HepG2 (cell line): ENCODE results near the gene UNC5C. TPM values are rescaled to one million over a fixed set of nuclear protein-coding genes. Genes with fewer than 3 reads are reported as not detected.

Source experiments
- ATAC-seq: fragments of 200-7000 bp; cut with Tn5 transposase; 3 replicates; pipeline ENCODE4 v1.9.1; 2020; ENCODE audit warnings: mild to moderate bottlenecking, moderate library complexity
- BruUV-seq: library from RNA; stranded (reverse); fragments of 400-500 nt; replicated peaks from 2 replicates; lab custom pipeline; 2021; lab: Mats Ljungman, UMichigan
- CTCF ChIA-PET: fragments of 300-600 bp; formaldehyde crosslinking; extraction: SDS; loops from one replicate; lab custom pipeline; 2021; ENCODE audit warnings: low total read pairs, inconsistent platforms, low intra/inter-chr PET ratio; lab: Yijun Ruan, JAX
- POLR2A ChIA-PET: fragments of 350-600 bp; sonication (Branson Sonifier 250); formaldehyde crosslinking; loops from one replicate; lab custom pipeline; 2020; ENCODE audit warnings: antibody characterized with exemption, inconsistent platforms; lab: Yijun Ruan, JAX
- DNase-seq: peaks from one replicate; pipeline ENCODE4 v3.0.0-alpha.2; 2015; ENCODE audit warnings: low spot score
- FAIRE-seq: peaks from 3 replicates; lab custom pipeline; 2011; peaks lifted over from hg19 to GRCh38; lab: Jason Lieb, UNC
- H2AFZ ChIP-seq: one replicate; pipeline ENCODE4 v1.6.1; 2011; ENCODE audit warnings: low read length, inconsistent platforms
- H3K27ac ChIP-seq: fragments of 300-600 bp; 3 replicates; pipeline ENCODE4 v1.8.0; 2011; ENCODE audit warnings: mixed run types, mild to moderate bottlenecking, mixed read lengths, low read length, inconsistent platforms; ENCODE audit not compliant: insufficient read depth; ENCODE audit errors: extremely low read length
- H3K27me3 ChIP-seq, 2 experiments: fragments of 200-600 bp in 1 of 2; 2 replicates in 1 of 2; 3 replicates in 1 of 2; pipeline versions ENCODE4 v1.6.0 to v1.8.0; 2011; ENCODE audit warnings: low read length in 2 of 2, mild to moderate bottlenecking in 2 of 2, moderate library complexity in 2 of 2, inconsistent platforms in 1 of 2; ENCODE audit not compliant: insufficient read depth in 2 of 2, control insufficient read depth in 1 of 2
- H3K36me3 ChIP-seq, 2 experiments: fragments of 200-600 bp in 1 of 2; replicated peaks in 1 of 2; 2 replicates in 1 of 2; 3 replicates in 1 of 2; pipeline versions ENCODE4 v1.5.1 to v1.8.0; 2011; ENCODE audit warnings: low read length in 2 of 2, inconsistent platforms in 1 of 2; ENCODE audit not compliant: insufficient read depth in 2 of 2, control insufficient read depth in 1 of 2
- H3K4me1 ChIP-seq: 2 replicates; pipeline ENCODE4 v1.5.1; 2012; ENCODE audit warnings: low read length, inconsistent platforms; ENCODE audit not compliant: insufficient read depth
- H3K4me2 ChIP-seq: 2 replicates; pipeline ENCODE4 v1.6.0; 2011; ENCODE audit warnings: low read depth, low read length, inconsistent platforms
- H3K4me3 ChIP-seq, 3 experiments: fragments of 200-600 bp in 1 of 3; sonication (generic), shearing (Covaris generic) in 1 of 3; replicated peaks in 1 of 3; 2 replicates each; pipeline ENCODE4 v1.5.1; 2011 to 2016; ENCODE audit warnings: low read length in 3 of 3, inconsistent platforms in 2 of 3, low read depth in 2 of 3, mild to moderate bottlenecking in 2 of 3, control low read depth in 1 of 3, mixed read lengths in 1 of 3; ENCODE audit not compliant: insufficient read depth in 1 of 3
- H3K79me2 ChIP-seq: one replicate; pipeline ENCODE4 v1.6.1; 2011; ENCODE audit warnings: low read length, inconsistent platforms; ENCODE audit not compliant: insufficient read depth
- H3K9ac ChIP-seq: 2 replicates; pipeline ENCODE4 v1.6.0; 2011; ENCODE audit warnings: mild to moderate bottlenecking, low read depth, low read length, inconsistent platforms; ENCODE audit not compliant: insufficient read depth
- H3K9me3 ChIP-seq: 2 replicates; pipeline ENCODE4 v1.5.1; 2012; ENCODE audit warnings: mild to moderate bottlenecking, low read length
- H4K20me1 ChIP-seq: 2 replicates; pipeline ENCODE4 v1.6.0; 2011; ENCODE audit warnings: inconsistent platforms, mild to moderate bottlenecking, low read length, moderate library complexity; ENCODE audit not compliant: insufficient read depth
- IRF2 ChIP-seq: IDR thresholded peaks from 2 replicates; pipeline ENCODE4 v1.6.1; 2018; ENCODE audit warnings: missing genetic modification reagents, missing compliant biosample characterization
- PITX1 ChIP-seq: sonication (generic); formaldehyde crosslinking; IDR thresholded peaks from 2 replicates; pipeline ENCODE4 v1.5.1; 2020; ENCODE audit warnings: mild to moderate bottlenecking, missing genetic modification reagents
- RNF2 ChIP-seq: fragments of 450-650 bp; conservative IDR thresholded peaks from 2 replicates; pipeline ENCODE4 v1.6.1; 2016; ENCODE audit warnings: low read depth
- TSC22D2 ChIP-seq: sonication (generic); formaldehyde crosslinking; IDR thresholded peaks from 2 replicates; pipeline ENCODE4 v1.5.1; 2020; ENCODE audit warnings: missing genetic modification reagents, mild to moderate bottlenecking, borderline replicate concordance
- ZFP37 ChIP-seq: sonication (generic); formaldehyde crosslinking; IDR thresholded peaks from 2 replicates; pipeline ENCODE4 v1.4.0; 2020; ENCODE audit warnings: missing genetic modification reagents, borderline replicate concordance
- ZNF251 ChIP-seq: sonication (generic); formaldehyde crosslinking; IDR thresholded peaks from 2 replicates; pipeline ENCODE4 v1.9.0; 2021; ENCODE audit warnings: mild to moderate bottlenecking, missing genetic modification reagents
- ZNF34 ChIP-seq: sonication (generic); formaldehyde crosslinking; IDR thresholded peaks from 2 replicates; pipeline ENCODE4 v1.4.0; 2020; ENCODE audit warnings: mild to moderate bottlenecking, missing genetic modification reagents, borderline replicate concordance
- ZNF484 ChIP-seq: sonication (generic); formaldehyde crosslinking; IDR thresholded peaks from 2 replicates; pipeline ENCODE4 v1.5.1; 2020; ENCODE audit warnings: mild to moderate bottlenecking, low read depth, missing genetic modification reagents, borderline replicate concordance
- WGBS: methylation state at CpG from one replicate; pipeline ENCODE4 v1.1.6; 2017; ENCODE audit warnings: low lambda C conversion rate; 5-methylcytosine and 5-hydroxymethylcytosine counted together
- in situ Hi-C: cut with HindIII; loops from 2 replicates; pipeline ENCODE4 v1.10.0; 2017; ENCODE audit warnings: low pct_unique_long_range_greater_than_20kb; ENCODE audit not compliant: extremely low pct_ligation_motif_present
- intact Hi-C: fragments of 100-400 bp; cut with micrococcal nuclease; formaldehyde crosslinking; loops from one replicate; pipeline ENCODE4 v1.10.0; 2022; ENCODE audit not compliant: unreplicated experiment
- polyA plus RNA-seq, 8 experiments: library from polyadenylated mRNA; depleted of rRNA in 3 of 8; stranded (reverse) in 7 of 8; unstranded in 1 of 8; fragments of >200 nt; fragmentation: Illumina TruSeq in 4 of 8; extraction: Trizol in 4 of 8; gene quantifications; 2 replicates each; pipeline versions ENCODE4 v1.2.1 to v1.2.3, GENCODE V29; 2011 to 2016; ENCODE audit warnings: low read depth in 4 of 8, missing spikeins in 1 of 8, mixed read lengths in 1 of 8; ENCODE audit not compliant: insufficient read depth in 1 of 8
- total RNA-seq, 5 experiments: library from RNA; depleted of rRNA; stranded (reverse); fragments of >200 nt; fragmentation: Illumina TruSeq; extraction: Trizol; gene quantifications; 2 replicates each; pipeline ENCODE4 v1.2.3, GENCODE V29; 2016; ENCODE audit warnings: low read depth in 1 of 5
- TF ChIP-seq, protein P1 (sequence below): sonication (generic); formaldehyde crosslinking; IDR thresholded peaks from 2 replicates; pipeline ENCODE4 v1.4.0; 2020; ENCODE audit warnings: missing genetic modification reagents, borderline replicate concordance
- TF ChIP-seq, protein P2 (sequence below): sonication (generic); formaldehyde crosslinking; IDR thresholded peaks from 2 replicates; pipeline ENCODE4 v1.4.0; 2020; ENCODE audit warnings: missing genetic modification reagents
- TF ChIP-seq, protein P3 (sequence below): sonication (generic); formaldehyde crosslinking; IDR thresholded peaks from 2 replicates; pipeline ENCODE4 v1.5.0; 2020; ENCODE audit warnings: mild to moderate bottlenecking, missing genetic modification reagents, borderline replicate concordance
- TF ChIP-seq, protein P4 (sequence below): conservative IDR thresholded peaks from 2 replicates; pipeline ENCODE4 v1.6.1; 2018; ENCODE audit warnings: missing genetic modification reagents

UNC5C gene
- total and polyA plus RNA-seq, 2 of the 13 experiments (the other 11 are each of a cell fraction or from before 2014, with no cell fraction given): not detected

DNA sequence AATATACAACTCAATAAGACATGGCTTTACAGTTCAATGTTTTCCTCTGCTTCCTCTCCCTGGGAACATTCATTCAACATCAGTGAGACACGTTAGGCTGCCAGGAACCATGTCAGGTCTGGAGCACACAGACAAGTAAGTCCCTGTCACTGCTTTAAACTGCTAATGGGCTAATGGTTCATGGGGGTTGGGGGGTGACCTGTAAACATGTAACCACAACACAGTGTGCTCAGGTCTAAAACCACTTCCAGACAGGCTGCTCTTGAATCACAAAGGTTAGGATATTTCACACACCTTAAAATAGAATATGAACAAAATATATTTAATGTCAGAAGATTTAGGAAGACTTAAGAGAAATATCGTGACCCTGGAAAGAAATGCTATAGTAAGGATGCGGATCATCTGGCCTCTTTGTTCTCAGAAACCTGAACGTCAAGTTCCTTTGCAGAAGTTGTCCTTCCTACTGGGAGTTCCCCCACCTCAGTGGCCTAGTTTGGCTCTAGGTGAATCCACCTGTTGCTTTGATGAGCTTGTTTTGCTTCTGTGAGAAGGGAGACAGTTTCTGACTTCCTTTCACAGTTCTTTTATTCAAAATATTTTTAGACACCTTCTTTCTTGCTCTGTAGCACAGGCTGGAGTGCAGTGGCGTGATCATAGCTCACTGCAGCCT, 359.9 kb downstream of the UNC5C start:
- BruUV-seq: no TSS peak
- TF ChIP-seq, protein P1, sequence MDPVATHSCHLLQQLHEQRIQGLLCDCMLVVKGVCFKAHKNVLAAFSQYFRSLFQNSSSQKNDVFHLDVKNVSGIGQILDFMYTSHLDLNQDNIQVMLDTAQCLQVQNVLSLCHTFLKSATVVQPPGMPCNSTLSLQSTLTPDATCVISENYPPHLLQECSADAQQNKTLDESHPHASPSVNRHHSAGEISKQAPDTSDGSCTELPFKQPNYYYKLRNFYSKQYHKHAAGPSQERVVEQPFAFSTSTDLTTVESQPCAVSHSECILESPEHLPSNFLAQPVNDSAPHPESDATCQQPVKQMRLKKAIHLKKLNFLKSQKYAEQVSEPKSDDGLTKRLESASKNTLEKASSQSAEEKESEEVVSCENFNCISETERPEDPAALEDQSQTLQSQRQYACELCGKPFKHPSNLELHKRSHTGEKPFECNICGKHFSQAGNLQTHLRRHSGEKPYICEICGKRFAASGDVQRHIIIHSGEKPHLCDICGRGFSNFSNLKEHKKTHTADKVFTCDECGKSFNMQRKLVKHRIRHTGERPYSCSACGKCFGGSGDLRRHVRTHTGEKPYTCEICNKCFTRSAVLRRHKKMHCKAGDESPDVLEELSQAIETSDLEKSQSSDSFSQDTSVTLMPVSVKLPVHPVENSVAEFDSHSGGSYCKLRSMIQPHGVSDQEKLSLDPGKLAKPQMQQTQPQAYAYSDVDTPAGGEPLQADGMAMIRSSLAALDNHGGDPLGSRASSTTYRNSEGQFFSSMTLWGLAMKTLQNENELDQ: no peak
- TF ChIP-seq ZFP37 (CRISPR knock-in tag) (no peak), ZNF484 (CRISPR knock-in tag) (no peak), ZNF34 (CRISPR knock-in tag) (no peak), TSC22D2 (CRISPR knock-in tag) (no peak), IRF2 (no peak), RNF2 (no peak), PITX1 (CRISPR knock-in tag) (no peak), ZNF251 (CRISPR knock-in tag) (no peak)
- TF ChIP-seq, protein P2, sequence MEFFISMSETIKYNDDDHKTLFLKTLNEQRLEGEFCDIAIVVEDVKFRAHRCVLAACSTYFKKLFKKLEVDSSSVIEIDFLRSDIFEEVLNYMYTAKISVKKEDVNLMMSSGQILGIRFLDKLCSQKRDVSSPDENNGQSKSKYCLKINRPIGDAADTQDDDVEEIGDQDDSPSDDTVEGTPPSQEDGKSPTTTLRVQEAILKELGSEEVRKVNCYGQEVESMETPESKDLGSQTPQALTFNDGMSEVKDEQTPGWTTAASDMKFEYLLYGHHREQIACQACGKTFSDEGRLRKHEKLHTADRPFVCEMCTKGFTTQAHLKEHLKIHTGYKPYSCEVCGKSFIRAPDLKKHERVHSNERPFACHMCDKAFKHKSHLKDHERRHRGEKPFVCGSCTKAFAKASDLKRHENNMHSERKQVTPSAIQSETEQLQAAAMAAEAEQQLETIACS (CRISPR knock-in tag): no peak
- TF ChIP-seq, protein P3, sequence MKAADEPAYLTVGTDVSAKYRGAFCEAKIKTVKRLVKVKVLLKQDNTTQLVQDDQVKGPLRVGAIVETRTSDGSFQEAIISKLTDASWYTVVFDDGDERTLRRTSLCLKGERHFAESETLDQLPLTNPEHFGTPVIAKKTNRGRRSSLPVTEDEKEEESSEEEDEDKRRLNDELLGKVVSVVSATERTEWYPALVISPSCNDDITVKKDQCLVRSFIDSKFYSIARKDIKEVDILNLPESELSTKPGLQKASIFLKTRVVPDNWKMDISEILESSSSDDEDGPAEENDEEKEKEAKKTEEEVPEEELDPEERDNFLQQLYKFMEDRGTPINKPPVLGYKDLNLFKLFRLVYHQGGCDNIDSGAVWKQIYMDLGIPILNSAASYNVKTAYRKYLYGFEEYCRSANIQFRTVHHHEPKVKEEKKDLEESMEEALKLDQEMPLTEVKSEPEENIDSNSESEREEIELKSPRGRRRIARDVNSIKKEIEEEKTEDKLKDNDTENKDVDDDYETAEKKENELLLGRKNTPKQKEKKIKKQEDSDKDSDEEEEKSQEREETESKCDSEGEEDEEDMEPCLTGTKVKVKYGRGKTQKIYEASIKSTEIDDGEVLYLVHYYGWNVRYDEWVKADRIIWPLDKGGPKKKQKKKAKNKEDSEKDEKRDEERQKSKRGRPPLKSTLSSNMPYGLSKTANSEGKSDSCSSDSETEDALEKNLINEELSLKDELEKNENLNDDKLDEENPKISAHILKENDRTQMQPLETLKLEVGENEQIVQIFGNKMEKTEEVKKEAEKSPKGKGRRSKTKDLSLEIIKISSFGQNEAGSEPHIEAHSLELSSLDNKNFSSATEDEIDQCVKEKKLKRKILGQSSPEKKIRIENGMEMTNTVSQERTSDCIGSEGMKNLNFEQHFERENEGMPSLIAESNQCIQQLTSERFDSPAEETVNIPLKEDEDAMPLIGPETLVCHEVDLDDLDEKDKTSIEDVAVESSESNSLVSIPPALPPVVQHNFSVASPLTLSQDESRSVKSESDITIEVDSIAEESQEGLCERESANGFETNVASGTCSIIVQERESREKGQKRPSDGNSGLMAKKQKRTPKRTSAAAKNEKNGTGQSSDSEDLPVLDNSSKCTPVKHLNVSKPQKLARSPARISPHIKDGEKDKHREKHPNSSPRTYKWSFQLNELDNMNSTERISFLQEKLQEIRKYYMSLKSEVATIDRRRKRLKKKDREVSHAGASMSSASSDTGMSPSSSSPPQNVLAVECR (CRISPR knock-in tag): no peak
- TF ChIP-seq, protein P4, sequence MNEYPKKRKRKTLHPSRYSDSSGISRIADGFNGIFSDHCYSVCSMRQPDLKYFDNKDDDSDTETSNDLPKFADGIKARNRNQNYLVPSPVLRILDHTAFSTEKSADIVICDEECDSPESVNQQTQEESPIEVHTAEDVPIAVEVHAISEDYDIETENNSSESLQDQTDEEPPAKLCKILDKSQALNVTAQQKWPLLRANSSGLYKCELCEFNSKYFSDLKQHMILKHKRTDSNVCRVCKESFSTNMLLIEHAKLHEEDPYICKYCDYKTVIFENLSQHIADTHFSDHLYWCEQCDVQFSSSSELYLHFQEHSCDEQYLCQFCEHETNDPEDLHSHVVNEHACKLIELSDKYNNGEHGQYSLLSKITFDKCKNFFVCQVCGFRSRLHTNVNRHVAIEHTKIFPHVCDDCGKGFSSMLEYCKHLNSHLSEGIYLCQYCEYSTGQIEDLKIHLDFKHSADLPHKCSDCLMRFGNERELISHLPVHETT (CRISPR knock-in tag): no peak

More for the DNA sequence above, 359.9 kb downstream of the UNC5C start:
- WGBS: 6% methylated on average over 5 of the region's 5 CpGs
- Histone ChIP-seq H3K9me3 (no peaks in the 10 kb centered on the region), H3K27me3 (peaks cover 1 to 5% of the 10 kb centered on the region in 2 experiments; a peak in 3 of 5 replicates), H3K79me2 (no peaks in the 10 kb centered on the region), H4K20me1 (no peaks in the 10 kb centered on the region), H3K27ac (no peak overlapping the region), H2AFZ (no peak overlapping the region), H3K4me1 (no peaks in the 10 kb centered on the region), H3K9ac (no peak overlapping the region), H3K4me2 (no peak overlapping the region), H3K36me3 (no peaks in the 10 kb centered on the region), H3K4me3 (no peak overlapping the region)
- ATAC-seq: no peak
- no peak for FAIRE-seq
- DNase-seq: no peak
- in situ Hi-C loops (no loop called here), intact Hi-C loops (no loop called here)
- CTCF ChIA-PET: no interaction called here
- POLR2A ChIA-PET: no interaction called here
